ENCODE data around the gene DAP. TPM values are rescaled to one million over a fixed set of nuclear protein-coding genes. Genes with fewer than 3 reads are reported as not detected.

The DAP gene
- total and polyA plus RNA-seq, 7 experiments from 2014 or later: 31.9 to 91.6 (median 43.0) TPM

Other genes with a start within 250 kb of the DAP start
- 10 to 100 TPM in 1 of 5 experiments, 1 to 10 TPM in 2, under 1 TPM in 2; 0.30 to 10.1 (median 1.0) TPM for gene ANKRD33B, start 197.2 kb downstream of the DAP start, total RNA-seq
- gene ANKRD33B, start 197.2 kb downstream of the DAP start, polyA plus RNA-seq: under 1 TPM in 1 of 2 donors, not detected in 1; 0.20 TPM

All from naive thymus-derived CD4-positive, alpha-beta T cell (primary cell).